LoVo (cell line): ENCODE data around the gene ACADL.
A peak's percentile ranks its signal among the peaks of the same experiment; 100 is the strongest.
"Not testable (repeated sequence)": the region's sequence is repeated elsewhere in the genome, so short reads cannot be mapped to it uniquely, and the experiment has no call there.

Experiments
- DNase-seq: peaks from one replicate; pipeline ENCODE4 v3.0.0-alpha.2; 2016; ENCODE audit warnings: low spot score

The ACADL gene

DNA sequence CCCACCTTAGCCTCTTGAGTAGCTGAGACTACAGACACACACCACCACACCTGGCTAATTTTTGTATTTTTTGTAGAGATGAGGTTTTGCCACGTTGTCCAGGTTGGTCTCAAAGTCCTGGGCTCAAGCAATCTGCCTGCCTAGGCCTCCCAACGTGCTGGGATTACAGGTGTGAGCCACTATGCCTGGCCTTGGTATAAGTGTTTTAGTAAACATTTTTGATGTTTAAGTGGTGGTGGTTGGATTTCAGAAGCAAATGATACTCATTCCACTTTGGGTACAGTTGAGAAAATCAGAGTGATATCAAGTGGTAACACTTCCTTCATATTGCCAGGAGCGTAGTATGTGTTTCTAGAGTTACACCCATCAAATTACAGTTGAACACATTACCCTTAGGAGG, 25.4 kb downstream of the ACADL start:
- no peak for DNase-seq

DNA sequence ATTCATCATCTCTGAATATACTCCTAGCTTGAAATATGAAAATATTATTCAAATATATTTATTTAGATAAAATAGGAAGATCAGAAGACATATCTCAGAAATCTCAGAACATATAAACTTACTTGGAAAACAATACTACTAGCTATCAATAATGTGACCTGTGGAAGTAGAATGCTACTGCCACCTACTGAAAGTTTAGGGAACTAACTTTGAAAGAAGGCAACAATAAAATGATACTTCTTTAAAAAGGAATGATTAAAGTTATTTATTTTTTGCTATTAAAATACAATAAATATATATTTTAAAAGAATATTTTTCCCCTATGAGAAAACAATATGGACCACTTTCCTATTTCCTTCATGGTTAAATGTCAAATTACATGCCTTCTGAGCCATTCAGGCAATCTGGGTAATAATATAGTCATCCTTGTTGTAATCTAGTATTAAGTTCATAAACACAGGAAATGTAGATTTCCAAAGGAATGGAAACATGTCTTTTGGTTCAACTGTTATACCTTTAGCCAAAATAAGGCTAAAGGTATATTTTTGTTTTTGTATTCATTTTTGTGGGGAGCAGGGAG, 26.0 kb downstream of the ACADL start:
- peak; percentile 46 for DNase-seq

DNA sequence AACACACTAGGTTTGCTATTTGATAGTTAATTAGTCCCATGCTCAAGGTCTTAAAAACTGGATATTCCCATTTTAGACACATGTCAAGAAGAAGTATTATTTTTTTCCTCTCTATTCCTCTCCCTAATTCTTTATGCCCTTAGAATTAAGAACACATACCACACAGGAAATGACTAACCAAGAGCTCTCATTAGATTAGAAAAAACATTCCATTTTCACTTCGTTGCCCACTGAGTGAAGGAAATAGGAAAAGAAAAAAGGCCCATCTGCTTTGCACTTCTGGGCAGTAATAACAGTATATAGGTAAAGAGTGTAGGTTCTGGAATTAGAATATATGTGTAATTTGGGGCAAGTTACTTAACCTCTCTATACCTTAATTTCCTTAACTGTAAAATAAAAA, 26.9 kb downstream of the ACADL start:
- no peak for DNase-seq

DNA sequence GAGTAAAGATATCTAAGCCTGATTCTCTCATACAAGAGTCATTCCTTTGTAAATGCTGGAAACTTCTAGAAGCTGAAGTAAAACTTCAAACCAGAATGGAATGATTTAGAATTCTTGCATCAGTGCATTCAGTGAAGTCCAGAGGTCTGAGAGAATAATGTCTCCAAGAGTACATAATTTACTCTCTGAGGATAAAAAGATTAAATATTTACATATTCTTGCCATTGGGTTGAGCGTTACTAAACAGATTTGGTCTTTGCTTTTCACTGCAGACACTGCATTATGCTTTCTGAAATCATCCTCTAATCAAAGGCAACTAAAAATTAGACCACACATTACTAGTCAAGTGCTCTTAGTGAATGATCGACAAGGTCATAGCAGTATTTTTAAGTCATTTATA, 27.5 kb downstream of the ACADL start:
- no peak for DNase-seq

DNA sequence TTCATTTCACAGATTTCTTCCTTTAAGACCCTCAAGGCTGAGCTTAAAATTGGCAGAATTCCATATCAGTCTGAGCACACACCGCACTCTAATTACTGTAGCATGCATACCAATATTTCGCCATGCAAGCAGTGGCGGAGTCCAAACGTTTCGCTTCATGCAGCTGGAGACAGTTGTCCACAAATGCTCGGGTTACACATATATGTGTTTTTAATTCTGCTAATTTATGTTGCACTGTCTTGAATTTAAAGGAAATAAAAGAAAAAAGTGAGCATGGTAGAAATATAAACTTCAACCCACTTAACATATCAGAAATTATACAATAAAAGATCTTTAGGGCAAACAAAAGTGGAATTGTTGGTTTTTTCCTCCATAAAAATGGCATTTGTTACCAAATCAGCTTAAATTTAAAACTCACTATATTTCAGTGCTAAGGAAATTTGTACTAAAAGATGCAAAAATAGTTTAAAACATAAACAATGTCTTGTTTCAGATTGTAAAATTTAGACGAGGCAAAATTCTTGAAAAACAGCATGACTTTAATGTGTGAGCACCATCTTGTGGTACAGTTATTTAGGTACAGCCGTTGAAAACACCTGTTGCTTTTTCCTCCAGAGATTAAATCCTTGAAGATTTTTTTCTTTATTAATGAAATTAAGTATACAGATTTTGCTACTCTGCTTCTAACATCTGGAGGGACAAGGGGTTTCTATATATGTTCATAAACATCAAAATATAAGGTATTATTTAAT, 30.0 kb downstream of the ACADL start:
- DNase-seq: peak; percentile 66

DNA sequence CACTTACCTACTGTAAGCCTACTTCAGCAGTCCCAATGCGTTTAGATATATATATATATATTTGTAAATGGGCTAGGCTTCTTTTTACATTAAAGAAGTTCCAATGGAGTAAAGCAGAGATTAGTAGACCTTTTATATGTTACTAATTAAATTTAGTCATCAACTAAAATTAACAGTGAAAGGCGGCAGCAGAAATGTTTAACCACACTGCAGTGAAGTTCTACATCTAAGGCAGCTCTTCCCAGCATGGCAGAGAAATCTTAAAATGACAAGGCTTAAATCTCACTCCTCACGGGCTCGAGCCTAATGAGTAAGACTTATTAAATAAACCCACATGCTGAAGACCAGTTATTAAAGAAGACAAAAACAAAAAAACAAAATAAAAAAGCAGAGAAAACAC, 34.9 kb downstream of the ACADL start:
- no peak for DNase-seq

DNA sequence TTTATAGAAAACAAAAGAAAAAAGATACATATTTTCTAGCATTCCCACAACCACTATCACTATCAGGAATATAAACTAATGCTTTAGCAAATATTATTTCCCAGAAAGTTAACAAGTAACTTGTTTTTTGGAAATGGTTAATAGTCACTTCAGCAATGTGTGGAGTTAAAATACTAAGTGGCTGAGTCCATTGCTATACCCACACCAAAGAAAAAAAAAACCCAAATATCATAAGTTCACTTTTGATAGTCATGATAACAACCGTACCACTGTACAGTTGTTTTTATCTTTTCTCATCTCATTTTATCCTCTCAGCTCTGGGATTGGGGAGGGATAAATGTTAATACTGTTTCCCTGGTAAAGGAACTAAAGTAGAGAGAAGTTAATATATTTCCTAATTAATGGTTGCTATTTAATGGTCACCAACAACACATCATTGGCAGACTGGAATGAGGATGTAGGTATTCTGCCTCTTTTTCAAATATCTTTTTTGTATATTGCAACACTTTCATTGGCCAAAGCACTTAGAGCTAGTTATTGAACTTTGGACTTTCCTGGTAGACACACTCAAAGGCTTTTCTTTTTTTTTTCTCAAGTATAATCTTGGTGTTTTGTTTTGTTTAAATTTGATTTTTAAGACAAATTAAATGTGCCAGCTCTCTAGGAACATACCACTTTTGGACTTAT, 35.7 kb downstream of the ACADL start:
- peak; percentile 65 for DNase-seq

DNA sequence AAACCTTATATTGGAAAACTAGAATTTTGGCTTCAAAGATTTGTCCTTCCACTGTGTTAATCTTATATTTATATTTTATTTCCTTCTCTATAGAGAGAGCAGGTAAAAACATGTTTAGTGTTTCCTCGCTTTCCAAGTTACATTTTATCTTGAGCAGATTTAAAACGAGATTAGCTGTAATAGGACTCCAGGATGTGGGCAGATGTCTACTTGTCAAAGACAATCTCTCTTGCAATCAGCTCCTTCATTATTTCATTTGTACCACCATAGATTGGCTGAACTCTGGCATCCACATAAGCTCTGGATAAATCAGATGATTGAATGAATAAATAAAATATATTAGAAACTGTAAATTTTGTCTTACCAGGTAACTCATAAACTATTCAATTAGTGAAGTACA, 36.5 kb downstream of the ACADL start:
- DNase-seq: no peak

DNA sequence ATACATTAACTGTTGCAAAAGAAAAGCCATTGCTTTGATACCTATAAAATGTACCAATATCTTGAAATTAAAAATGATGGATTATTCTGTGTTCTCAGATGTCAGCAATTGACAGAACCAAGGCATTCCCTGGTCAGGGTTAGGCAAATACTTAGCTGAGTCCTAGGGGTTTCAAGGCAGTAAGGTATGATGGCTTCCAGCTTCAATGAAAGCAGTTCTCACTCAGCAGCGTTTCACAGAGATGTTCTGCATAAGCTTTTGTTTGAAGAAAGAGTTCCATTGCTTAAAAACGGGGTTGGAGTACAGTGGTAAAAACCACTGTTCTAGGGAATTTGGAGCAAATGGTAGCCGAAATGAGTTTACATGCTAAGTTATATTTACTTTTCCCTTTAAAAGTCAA, 37.1 kb downstream of the ACADL start:
- no peak for DNase-seq

DNA sequence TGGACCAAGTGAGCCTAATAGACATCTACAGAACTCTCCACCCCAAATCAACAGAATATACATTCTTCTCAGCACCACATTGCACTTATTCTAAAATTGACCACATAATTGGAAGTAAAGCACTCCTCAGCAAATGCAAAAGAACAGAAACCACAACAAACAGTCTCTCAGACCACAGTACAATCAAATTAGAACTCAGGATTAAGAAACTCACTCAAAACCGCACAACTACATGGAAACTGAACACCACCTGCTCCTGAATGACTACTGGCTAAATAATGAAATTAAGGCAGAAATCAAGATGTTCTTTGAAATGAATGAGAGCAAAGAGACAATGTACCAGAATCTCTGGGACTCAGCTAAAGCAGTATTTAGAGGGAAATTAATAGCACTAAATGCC, 41.3 kb downstream of the ACADL start:
- not testable (repeated sequence) for DNase-seq

DNA sequence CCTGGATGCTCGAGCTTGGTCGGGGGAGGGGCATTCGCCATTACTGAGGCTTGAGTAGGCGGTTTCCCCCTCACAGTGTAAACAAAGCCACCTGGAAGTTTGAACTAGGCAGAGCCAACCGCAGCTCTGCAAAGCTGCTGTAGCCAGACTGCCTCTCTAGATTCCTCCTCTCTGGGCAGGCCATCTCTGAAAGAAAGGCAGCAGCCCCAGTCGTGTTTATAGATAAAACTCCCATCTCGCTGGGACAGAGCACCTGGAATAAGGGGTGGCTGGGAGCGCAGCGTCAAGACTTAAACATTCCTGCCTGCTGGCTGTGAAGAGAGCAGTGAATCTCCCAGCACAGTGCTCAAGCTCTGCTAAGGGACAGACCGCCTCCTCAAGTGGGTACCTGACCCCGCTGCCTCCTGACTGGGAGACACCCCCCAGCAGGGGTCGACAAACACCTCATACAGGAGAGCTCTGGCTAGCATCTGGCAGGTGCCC, 43.6 kb downstream of the ACADL start:
- not testable (repeated sequence) for DNase-seq

DNA sequence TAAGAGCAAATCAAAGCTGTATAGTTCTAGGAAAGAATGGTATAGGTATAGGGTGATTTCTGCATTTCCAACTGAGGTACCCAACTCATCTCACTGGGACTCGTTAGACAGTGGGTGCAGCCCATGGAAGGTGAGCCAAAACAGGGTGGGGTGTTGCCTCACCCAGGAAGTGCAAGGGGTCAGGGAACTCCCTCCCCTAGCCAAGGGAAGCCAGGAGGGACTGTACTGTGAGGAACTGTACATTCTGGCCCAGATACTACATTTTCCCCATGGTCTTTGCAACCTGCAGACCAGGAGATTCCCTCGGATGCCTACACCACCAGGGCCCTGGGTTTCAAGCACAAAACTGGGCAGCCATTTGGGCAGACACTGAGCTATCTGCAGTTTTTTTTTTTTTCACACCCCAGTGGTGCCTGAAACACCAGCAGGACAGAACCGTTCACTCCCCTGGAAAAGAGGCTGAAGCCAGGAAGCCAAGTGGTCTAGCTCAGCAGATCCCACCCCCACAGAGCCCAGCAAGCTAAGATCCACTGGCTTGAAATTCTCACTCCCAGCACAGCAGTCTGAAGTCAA, 44.1 kb downstream of the ACADL start:
- not testable (repeated sequence) for DNase-seq

DNA sequence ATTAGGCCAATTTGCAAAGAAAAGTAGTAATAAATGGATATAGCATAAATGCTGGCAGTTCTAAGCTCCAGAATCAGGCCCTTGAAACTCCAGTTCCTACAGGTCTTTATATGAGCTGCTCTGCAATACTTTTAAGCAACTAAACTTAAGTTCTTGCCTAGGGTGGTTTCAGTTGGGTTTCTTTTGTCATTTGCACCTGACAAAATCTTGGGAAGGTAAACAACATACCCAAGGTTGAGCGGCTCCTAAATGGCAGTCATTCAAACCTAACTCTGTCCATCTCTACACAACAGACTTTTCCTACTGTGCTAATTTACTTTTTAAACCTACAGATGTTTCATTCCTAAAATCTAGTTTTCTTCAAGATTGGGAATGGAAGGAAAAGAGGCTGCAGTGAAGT, 44.8 kb downstream of the ACADL start:
- no peak for DNase-seq

DNA sequence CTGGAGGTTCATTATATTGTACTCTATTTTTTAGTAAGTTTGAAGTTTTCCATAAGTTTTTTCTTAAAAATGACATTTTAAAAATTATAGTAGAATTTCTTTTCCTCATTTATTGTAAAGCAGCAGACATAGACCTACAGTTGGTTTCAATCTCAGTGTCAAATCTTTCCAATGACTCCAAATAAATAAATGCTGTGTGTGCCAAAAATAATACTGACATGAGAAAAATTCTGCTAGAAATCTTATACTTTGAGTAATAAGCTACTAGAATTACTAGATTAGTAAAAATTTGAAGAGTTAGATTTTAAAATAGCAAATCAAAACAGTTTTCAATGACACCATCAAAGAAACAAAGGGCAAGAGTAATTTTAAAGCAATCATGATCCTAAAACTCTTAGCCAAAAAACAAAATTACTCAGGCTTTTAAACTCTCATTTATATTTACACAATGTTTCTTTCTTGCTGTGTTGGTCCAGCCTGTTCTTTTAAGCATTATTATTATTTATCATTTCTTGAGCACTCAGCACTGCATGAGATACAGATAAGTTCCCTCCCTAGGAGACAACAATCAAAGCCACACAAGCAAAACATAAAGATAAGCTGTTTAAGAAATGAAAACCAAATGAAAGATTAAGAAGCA, 45.8 kb downstream of the ACADL start:
- DNase-seq: no peak

DNA sequence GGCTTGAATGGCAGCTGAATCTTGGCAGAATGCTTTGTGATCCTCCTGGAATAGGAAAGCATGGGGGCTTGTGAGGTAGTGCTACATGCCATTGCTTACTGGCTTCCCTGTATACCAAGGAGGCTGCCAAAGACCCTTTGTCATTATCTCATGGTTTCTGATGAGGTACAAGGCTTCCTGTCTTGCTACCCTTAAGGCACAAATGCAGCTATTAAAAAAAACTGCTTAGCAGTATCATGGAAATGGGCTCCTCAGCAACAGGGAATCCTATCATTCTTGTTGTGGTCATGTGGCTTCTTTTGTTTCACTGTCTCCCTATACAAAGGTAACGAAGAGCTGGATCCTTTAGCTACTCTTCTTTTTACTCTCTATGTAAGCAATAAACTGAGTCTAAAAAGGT, 47.5 kb downstream of the ACADL start:
- DNase-seq: no peak

DNA sequence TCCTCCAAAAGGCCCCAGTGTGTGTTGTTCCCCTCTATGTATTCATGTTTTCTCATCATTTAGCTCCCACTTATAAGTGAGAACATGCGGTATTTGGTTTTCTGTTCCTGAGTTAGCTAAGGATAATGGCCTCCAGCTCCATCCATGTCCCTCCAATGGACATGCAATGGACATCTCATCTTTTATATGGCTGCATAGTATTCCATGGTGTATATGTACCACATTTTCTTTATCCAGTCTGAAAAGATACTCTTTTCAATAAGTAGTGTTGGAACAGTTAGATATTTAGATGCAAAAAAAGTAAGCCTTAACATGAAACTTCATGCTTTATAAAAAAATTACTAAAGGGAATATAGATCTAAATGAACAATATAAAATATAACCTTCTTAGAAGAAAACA, 48.1 kb downstream of the ACADL start:
- not testable (repeated sequence) for DNase-seq

DNA sequence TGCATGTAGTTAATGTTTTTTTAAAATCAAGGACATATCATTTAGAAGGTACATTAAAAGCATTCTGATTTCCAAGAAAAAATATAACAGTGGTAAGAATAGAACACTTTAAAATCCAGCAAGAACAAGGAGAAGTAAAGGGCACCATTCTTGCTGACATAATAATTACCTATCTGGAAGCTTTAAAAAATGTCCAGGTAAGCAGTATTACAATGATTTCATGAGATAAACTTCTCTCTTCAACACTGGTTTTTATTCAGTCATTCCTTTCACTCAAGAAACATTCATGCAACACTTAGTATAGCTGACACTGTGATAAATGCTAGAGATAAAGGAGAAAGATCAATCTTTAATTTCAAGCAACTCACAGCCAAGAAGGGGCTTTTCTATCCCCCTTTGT, 51.2 kb downstream of the ACADL start:
- DNase-seq: no peak

DNA sequence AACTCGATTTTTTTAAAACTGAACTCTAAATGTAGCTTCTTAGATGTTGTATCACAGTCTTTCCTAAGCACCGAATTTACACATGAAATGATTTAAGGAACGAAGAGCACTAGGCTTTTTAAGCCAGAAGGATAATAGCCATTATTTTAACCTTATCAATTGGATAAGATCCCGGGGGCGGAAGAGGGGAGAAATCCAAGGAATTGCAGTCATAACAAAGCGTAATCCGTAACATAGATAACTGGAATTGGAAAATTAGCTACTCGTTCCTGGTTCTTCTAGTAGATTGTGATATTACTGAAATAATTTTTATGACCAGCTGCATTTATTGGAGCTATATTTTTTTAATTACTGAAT, 53.0 kb downstream of the ACADL start:
- DNase-seq: no peak

DNA sequence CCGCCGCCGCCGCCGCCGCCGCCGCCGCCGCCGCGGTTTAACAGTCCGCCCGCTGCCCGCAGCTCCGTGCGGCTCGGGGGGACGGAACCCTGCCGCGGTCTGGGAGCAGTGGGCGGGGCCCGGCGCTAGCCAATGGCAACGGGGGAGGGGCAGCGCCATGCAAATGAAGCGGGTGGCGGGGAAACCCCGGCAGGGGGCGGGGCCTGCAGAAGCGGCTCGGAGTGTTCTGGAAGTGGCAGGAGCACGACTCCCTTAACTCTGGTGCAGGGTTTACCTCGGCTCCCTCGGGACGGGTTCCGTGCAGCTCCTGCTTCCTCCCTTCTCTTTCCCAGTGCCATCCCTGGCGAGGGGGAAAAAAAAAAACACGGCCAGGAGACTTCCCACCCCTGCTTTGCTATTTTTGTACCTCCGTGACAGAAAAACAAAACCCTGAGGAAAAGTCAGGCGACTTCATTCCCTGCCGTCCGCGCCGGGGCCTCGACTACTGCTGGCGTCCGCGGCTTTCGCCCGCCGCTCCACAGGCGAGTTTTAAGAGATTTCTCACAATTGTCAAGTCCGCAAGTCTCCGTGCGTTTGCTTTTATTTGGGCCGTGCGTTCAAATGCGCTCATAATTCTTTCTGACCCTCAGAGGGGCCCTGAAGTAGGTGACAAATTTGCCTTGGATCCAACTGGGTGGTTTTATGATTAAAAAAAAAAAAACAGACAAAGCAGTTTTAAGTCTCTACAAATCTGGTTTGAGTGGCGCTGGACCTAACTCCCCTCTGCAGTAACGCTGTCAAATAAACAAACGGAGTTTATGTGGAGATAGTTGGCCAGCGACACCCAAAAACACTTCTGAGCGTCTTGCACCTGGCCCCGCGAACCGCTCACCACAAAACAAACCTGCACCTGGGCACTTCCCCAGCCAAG, 53.7 kb downstream of the ACADL start, which contains the start of gene KANSL1L:
Gene KANSL1L (minus strand): TSS at position 101 of the 910 bp plus-strand sequence. CDS start 16,827 bp downstream, outside the sequence.
- peak; percentile 97 for DNase-seq

DNA sequence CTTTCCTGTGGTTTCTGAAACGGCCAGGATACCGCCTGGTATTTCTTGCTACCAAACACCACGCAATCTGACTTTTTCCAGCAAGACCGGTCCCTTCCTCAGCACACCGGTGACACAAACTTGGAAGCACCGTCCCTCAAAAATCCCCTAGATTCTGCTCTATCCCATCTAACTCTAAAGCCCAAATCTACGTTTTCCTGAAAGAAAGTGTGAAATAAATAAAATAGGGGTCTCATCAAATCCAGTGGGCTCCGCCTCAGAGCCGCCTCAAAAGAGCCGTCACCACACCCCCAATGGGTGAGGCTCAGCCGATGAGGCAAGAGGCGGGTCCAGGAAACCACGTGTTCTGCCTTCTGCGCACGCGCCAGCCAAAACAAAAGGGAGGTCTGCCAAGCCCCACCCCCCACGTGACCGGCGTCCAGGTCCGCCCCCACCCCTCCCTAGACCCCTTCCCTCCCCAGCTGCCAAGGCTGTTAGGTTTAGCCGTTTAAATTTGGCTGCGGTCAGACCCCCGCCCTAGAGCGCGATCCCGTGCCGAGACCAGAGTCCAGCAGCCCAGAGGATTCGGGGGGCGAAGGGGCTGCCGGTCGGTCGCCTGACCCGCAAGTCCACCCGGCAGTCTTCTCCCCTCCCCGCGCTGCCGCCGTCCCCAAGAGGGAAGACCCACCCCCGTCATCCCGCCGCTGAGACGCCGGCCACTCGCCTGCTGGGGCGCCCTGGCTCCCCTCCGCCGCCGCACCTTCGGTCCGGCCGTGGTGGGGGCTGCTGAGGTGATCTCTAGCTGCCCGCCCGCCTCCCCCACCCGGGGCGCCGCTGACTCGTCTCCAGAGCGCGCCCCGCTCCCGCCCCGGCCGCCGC, 54.6 kb downstream of the ACADL start:
- DNase-seq: peak; percentile 96

DNA sequence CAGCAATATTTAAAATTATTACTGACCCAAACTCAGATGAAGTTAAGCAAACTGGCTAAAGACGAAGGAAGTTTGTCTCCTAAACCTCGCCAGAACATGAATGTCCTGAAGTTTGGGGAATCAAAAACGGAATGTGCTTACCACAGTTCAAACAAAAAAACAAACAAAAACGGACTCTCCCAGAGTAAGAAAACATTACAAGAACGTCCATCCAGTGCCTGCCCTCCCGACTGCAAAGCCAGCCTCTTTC, 55.1 kb downstream of the ACADL start:
- DNase-seq: no peak
